HepG2 (cell line): ENCODE measurements around the gene RGS8. TPM values are rescaled to one million over a fixed set of nuclear protein-coding genes. Genes with fewer than 3 reads are reported as not detected.

ENCODE experiments used
- ATAC-seq: fragments of 200-7000 bp; cut with Tn5 transposase; 3 replicates; pipeline ENCODE4 v1.9.1; 2020; ENCODE audit warnings: mild to moderate bottlenecking, moderate library complexity
- BruUV-seq: library from RNA; stranded (reverse); fragments of 400-500 nt; replicated peaks from 2 replicates; lab custom pipeline; 2021; lab: Mats Ljungman, UMichigan
- CTCF ChIA-PET: fragments of 300-600 bp; formaldehyde crosslinking; extraction: SDS; loops from one replicate; lab custom pipeline; 2021; ENCODE audit warnings: low total read pairs, inconsistent platforms, low intra/inter-chr PET ratio; lab: Yijun Ruan, JAX
- POLR2A ChIA-PET: fragments of 350-600 bp; sonication (Branson Sonifier 250); formaldehyde crosslinking; loops from one replicate; lab custom pipeline; 2020; ENCODE audit warnings: antibody characterized with exemption, inconsistent platforms; lab: Yijun Ruan, JAX
- DNase-seq: peaks from one replicate; pipeline ENCODE4 v3.0.0-alpha.2; 2015; ENCODE audit warnings: low spot score
- FAIRE-seq: peaks from 3 replicates; lab custom pipeline; 2011; peaks lifted over from hg19 to GRCh38; lab: Jason Lieb, UNC
- H2AFZ ChIP-seq: one replicate; pipeline ENCODE4 v1.6.1; 2011; ENCODE audit warnings: low read length, inconsistent platforms
- H3K27ac ChIP-seq: fragments of 300-600 bp; 3 replicates; pipeline ENCODE4 v1.8.0; 2011; ENCODE audit warnings: mixed run types, mild to moderate bottlenecking, mixed read lengths, low read length, inconsistent platforms; ENCODE audit not compliant: insufficient read depth; ENCODE audit errors: extremely low read length
- H3K27me3 ChIP-seq, 2 experiments: fragments of 200-600 bp in 1 of 2; 2 replicates in 1 of 2; 3 replicates in 1 of 2; pipeline versions ENCODE4 v1.6.0 to v1.8.0; 2011; ENCODE audit warnings: low read length in 2 of 2, mild to moderate bottlenecking in 2 of 2, moderate library complexity in 2 of 2, inconsistent platforms in 1 of 2; ENCODE audit not compliant: insufficient read depth in 2 of 2, control insufficient read depth in 1 of 2
- H3K36me3 ChIP-seq, 2 experiments: fragments of 200-600 bp in 1 of 2; replicated peaks in 1 of 2; 2 replicates in 1 of 2; 3 replicates in 1 of 2; pipeline versions ENCODE4 v1.5.1 to v1.8.0; 2011; ENCODE audit warnings: low read length in 2 of 2, inconsistent platforms in 1 of 2; ENCODE audit not compliant: insufficient read depth in 2 of 2, control insufficient read depth in 1 of 2
- H3K4me1 ChIP-seq: 2 replicates; pipeline ENCODE4 v1.5.1; 2012; ENCODE audit warnings: low read length, inconsistent platforms; ENCODE audit not compliant: insufficient read depth
- H3K4me2 ChIP-seq: 2 replicates; pipeline ENCODE4 v1.6.0; 2011; ENCODE audit warnings: low read depth, low read length, inconsistent platforms
- H3K4me3 ChIP-seq, 3 experiments: fragments of 200-600 bp in 1 of 3; sonication (generic), shearing (Covaris generic) in 1 of 3; replicated peaks in 1 of 3; 2 replicates each; pipeline ENCODE4 v1.5.1; 2011 to 2016; ENCODE audit warnings: low read length in 3 of 3, inconsistent platforms in 2 of 3, low read depth in 2 of 3, mild to moderate bottlenecking in 2 of 3, control low read depth in 1 of 3, mixed read lengths in 1 of 3; ENCODE audit not compliant: insufficient read depth in 1 of 3
- H3K79me2 ChIP-seq: one replicate; pipeline ENCODE4 v1.6.1; 2011; ENCODE audit warnings: low read length, inconsistent platforms; ENCODE audit not compliant: insufficient read depth
- H3K9ac ChIP-seq: 2 replicates; pipeline ENCODE4 v1.6.0; 2011; ENCODE audit warnings: mild to moderate bottlenecking, low read depth, low read length, inconsistent platforms; ENCODE audit not compliant: insufficient read depth
- H3K9me3 ChIP-seq: 2 replicates; pipeline ENCODE4 v1.5.1; 2012; ENCODE audit warnings: mild to moderate bottlenecking, low read length
- H4K20me1 ChIP-seq: 2 replicates; pipeline ENCODE4 v1.6.0; 2011; ENCODE audit warnings: inconsistent platforms, mild to moderate bottlenecking, low read length, moderate library complexity; ENCODE audit not compliant: insufficient read depth
- ERF ChIP-seq: IDR thresholded peaks from 2 replicates; pipeline ENCODE4 v1.6.1; 2018; ENCODE audit warnings: missing biosample characterization, missing genetic modification reagents
- FOSL2 ChIP-seq: sonication (generic); formaldehyde crosslinking; IDR thresholded peaks from 2 replicates; pipeline ENCODE4 v1.4.0; 2020; ENCODE audit warnings: missing genetic modification reagents
- GZF1 ChIP-seq: sonication (generic); formaldehyde crosslinking; IDR thresholded peaks from 2 replicates; pipeline ENCODE4 v1.5.1; 2020; ENCODE audit warnings: mild to moderate bottlenecking, missing genetic modification reagents
- HDAC2 ChIP-seq: sonication (generic); formaldehyde crosslinking; IDR thresholded peaks from 2 replicates; pipeline ENCODE4 v1.4.0; 2020; ENCODE audit warnings: missing genetic modification reagents
- HNF4G ChIP-seq, 2 experiments: sonication (generic) in 1 of 2; formaldehyde crosslinking in 1 of 2; IDR thresholded peaks; 2 replicates each; pipeline versions ENCODE4 v1.4.0 to v1.6.1; 2011 to 2020; ENCODE audit warnings: borderline replicate concordance in 2 of 2, low read depth in 2 of 2, mild to moderate bottlenecking in 2 of 2, low read length in 1 of 2, missing genetic modification reagents in 1 of 2, moderate library complexity in 1 of 2
- HNRNPK ChIP-seq: fragments of 200-400 bp; formaldehyde crosslinking; IDR thresholded peaks from 2 replicates; pipeline ENCODE4 v1.6.1; 2018; ENCODE audit warnings: low read length, low read depth, moderate library complexity, mild to moderate bottlenecking; ENCODE audit not compliant: poor library complexity, severe bottlenecking
- IRF2 ChIP-seq: IDR thresholded peaks from 2 replicates; pipeline ENCODE4 v1.6.1; 2018; ENCODE audit warnings: missing genetic modification reagents, missing compliant biosample characterization
- MIER3 ChIP-seq: IDR thresholded peaks from 2 replicates; pipeline ENCODE4 v1.6.1; 2016; ENCODE audit warnings: missing compliant biosample characterization, borderline replicate concordance
- NCOR1 ChIP-seq: fragments of 200-600 bp; sonication (generic); IDR thresholded peaks from 2 replicates; pipeline ENCODE4 v1.7.0; 2017; ENCODE audit warnings: antibody characterized with exemption, low read length, borderline replicate concordance
- POLR2G ChIP-seq: fragments of 200-400 bp; formaldehyde crosslinking; IDR thresholded peaks from 2 replicates; pipeline ENCODE4 v1.6.1; 2018; ENCODE audit warnings: mild to moderate bottlenecking, low read depth, low read length, moderate library complexity
- PTBP1 ChIP-seq: fragments of 200-400 bp; formaldehyde crosslinking; IDR thresholded peaks from 2 replicates; pipeline ENCODE4 v1.6.1; 2018; ENCODE audit warnings: low read length, low read depth; ENCODE audit not compliant: poor library complexity, severe bottlenecking
- SOX13 ChIP-seq, 3 experiments: fragments of 450-650 bp in 1 of 3; sonication (generic) in 1 of 3; formaldehyde crosslinking in 1 of 3; IDR thresholded peaks in 2 of 3; conservative IDR thresholded peaks in 1 of 3; 2 replicates each; pipeline versions ENCODE4 v1.5.0 to v1.6.1; 2016 to 2020; ENCODE audit warnings: antibody characterized with exemption in 1 of 3, mild to moderate bottlenecking in 1 of 3, missing compliant biosample characterization in 1 of 3, missing genetic modification reagents in 1 of 3, moderate library complexity in 1 of 3
- SPEN ChIP-seq: sonication (generic); formaldehyde crosslinking; IDR thresholded peaks from 2 replicates; pipeline ENCODE4 v1.5.1; 2020; ENCODE audit warnings: low read depth, mild to moderate bottlenecking, missing genetic modification reagents
- TSC22D2 ChIP-seq: sonication (generic); formaldehyde crosslinking; IDR thresholded peaks from 2 replicates; pipeline ENCODE4 v1.5.1; 2020; ENCODE audit warnings: missing genetic modification reagents, mild to moderate bottlenecking, borderline replicate concordance
- ZMAT3 ChIP-seq: sonication (generic); formaldehyde crosslinking; conservative IDR thresholded peaks from 2 replicates; pipeline ENCODE4 v1.7.0; 2021; ENCODE audit warnings: missing genetic modification reagents
- ZNF124 ChIP-seq: sonication (generic); formaldehyde crosslinking; IDR thresholded peaks from 2 replicates; pipeline ENCODE4 v1.4.0; 2020; ENCODE audit warnings: missing genetic modification reagents
- ZNF143 ChIP-seq: sonication (generic); formaldehyde crosslinking; IDR thresholded peaks from 2 replicates; pipeline ENCODE4 v1.4.0; 2020; ENCODE audit warnings: missing genetic modification reagents
- ZNF720 ChIP-seq: sonication (generic); formaldehyde crosslinking; IDR thresholded peaks from 2 replicates; pipeline ENCODE4 v1.4.0; 2020; ENCODE audit warnings: missing genetic modification reagents
- ZNF788 ChIP-seq: sonication (generic); formaldehyde crosslinking; IDR thresholded peaks from 2 replicates; pipeline ENCODE4 v1.5.0; 2020; ENCODE audit warnings: mild to moderate bottlenecking, missing genetic modification reagents, borderline replicate concordance
- WGBS: methylation state at CpG from one replicate; pipeline ENCODE4 v1.1.6; 2017; ENCODE audit warnings: low lambda C conversion rate; 5-methylcytosine and 5-hydroxymethylcytosine counted together
- in situ Hi-C: cut with HindIII; loops from 2 replicates; pipeline ENCODE4 v1.10.0; 2017; ENCODE audit warnings: low pct_unique_long_range_greater_than_20kb; ENCODE audit not compliant: extremely low pct_ligation_motif_present
- intact Hi-C: fragments of 100-400 bp; cut with micrococcal nuclease; formaldehyde crosslinking; loops from one replicate; pipeline ENCODE4 v1.10.0; 2022; ENCODE audit not compliant: unreplicated experiment
- polyA plus RNA-seq, 8 experiments: library from polyadenylated mRNA; depleted of rRNA in 3 of 8; stranded (reverse) in 7 of 8; unstranded in 1 of 8; fragments of >200 nt; fragmentation: Illumina TruSeq in 4 of 8; extraction: Trizol in 4 of 8; gene quantifications; 2 replicates each; pipeline versions ENCODE4 v1.2.1 to v1.2.3, GENCODE V29; 2011 to 2016; ENCODE audit warnings: low read depth in 4 of 8, missing spikeins in 1 of 8, mixed read lengths in 1 of 8; ENCODE audit not compliant: insufficient read depth in 1 of 8
- total RNA-seq, 5 experiments: library from RNA; depleted of rRNA; stranded (reverse); fragments of >200 nt; fragmentation: Illumina TruSeq; extraction: Trizol; gene quantifications; 2 replicates each; pipeline ENCODE4 v1.2.3, GENCODE V29; 2016; ENCODE audit warnings: low read depth in 1 of 5
- TF ChIP-seq, protein P1 (sequence below): IDR thresholded peaks from 2 replicates; pipeline ENCODE4 v1.6.1; 2016

RGS8 gene
- total and polyA plus RNA-seq, 2 of the 13 experiments (the other 11 are each of a cell fraction or from before 2014, with no cell fraction given), result not detected

DNA sequence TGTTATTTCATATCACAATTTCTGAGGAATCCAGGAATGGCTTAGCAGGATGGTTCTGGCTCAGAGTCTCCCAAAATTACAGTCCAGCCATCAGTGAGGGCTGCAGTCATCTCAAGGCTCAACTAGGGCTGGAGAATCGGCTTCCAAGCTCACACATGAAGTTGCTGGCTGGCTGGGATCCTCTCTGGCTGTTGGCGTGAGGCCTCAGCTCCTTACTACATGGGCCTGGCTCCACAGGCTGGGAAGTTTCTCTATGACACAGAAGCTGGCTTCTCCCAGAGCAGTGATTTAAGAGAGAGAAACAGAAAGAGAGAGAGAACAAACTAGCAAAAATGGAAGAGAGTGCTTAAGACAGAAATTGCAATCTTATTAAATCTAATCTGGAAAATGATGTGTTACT is 38.8 kb upstream of the RGS8 start:
- BruUV-seq, result no TSS peak
- FAIRE-seq (no peak), ATAC-seq (no peak), DNase-seq (no peak)
- no peak overlapping the region for H3K4me2 ChIP-seq
- no peak overlapping the region for H3K27ac ChIP-seq
- no peaks in the 10 kb centered on the region for H3K36me3 ChIP-seq
- ChIA-PET CTCF (no interaction called here), POLR2A (no interaction called here)
- peaks cover 0 to 5% of the 10 kb centered on the region in 2 experiments; a peak in 1 of 5 replicates for H3K27me3 ChIP-seq
- H4K20me1 ChIP-seq, result no peaks in the 10 kb centered on the region
- TF ChIP-seq ERF (CRISPR knock-in tag) (no peak), NCOR1 (no peak), HNF4G (IDR thresholded peaks at IDR 0.05; ENCODE audit: borderline replicate concordance, low read depth, low read length) (no peak), HNF4G (CRISPR knock-in tag; IDR thresholded peaks at IDR 0.05; ENCODE audit: borderline replicate concordance, low read depth) (no peak), ZNF143 (CRISPR knock-in tag) (no peak), HDAC2 (no peak), ZMAT3 (no peak), GZF1 (CRISPR knock-in tag) (no peak)
- WGBS, result 17% methylated on average over 2 of the region's 2 CpGs
- intact Hi-C loops (no loop called here), in situ Hi-C loops (no loop called here)
- H3K79me2 ChIP-seq, result no peaks in the 10 kb centered on the region
- H3K9me3 ChIP-seq, result no peaks in the 10 kb centered on the region
- H3K9ac ChIP-seq, result no peak overlapping the region
- no peaks in the 10 kb centered on the region for H3K4me1 ChIP-seq
- H3K4me3 ChIP-seq, result no peak overlapping the region
- no peak overlapping the region for H2AFZ ChIP-seq

DNA sequence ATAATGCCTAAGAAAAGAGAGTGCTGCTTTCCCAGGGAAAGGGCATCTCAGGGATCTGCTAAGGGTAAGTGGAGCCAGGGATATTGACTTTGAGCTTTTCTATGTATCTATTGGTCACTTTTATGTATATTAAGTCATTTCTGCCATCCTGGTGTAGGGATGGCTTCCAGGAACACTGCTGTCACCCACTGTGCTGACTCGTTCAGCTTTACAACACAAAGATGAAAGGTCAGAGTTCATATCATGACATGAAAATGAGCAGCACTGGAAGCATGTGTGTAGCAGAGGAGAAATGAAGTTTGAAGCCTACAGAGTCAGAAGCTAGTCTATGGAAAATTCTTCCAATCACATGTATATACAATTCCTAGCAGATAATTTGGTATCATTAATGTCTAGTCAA is 37.1 kb upstream of the RGS8 start:
- Histone ChIP-seq H3K4me1 (no peaks in the 10 kb centered on the region), H4K20me1 (no peaks in the 10 kb centered on the region), H3K9me3 (no peaks in the 10 kb centered on the region), H3K4me2 (no peak overlapping the region), H3K9ac (no peak overlapping the region), H3K4me3 (no peak overlapping the region), H3K27me3 (peaks cover 0 to 9% of the 10 kb centered on the region in 2 experiments; a peak in 1 of 5 replicates), H3K79me2 (no peaks in the 10 kb centered on the region), H3K27ac (no peak overlapping the region), H3K36me3 (no peaks in the 10 kb centered on the region), H2AFZ (no peak overlapping the region)
- no peak for FAIRE-seq
- no peak for ATAC-seq
- ChIA-PET POLR2A (no interaction called here), CTCF (no interaction called here)
- WGBS, result 0% methylated on average over 1 of the region's 1 CpG
- DNase-seq, result no peak
- in situ Hi-C loops (no loop called here), intact Hi-C loops (no loop called here)
- BruUV-seq, result no TSS peak
- TF ChIP-seq, protein P1, sequence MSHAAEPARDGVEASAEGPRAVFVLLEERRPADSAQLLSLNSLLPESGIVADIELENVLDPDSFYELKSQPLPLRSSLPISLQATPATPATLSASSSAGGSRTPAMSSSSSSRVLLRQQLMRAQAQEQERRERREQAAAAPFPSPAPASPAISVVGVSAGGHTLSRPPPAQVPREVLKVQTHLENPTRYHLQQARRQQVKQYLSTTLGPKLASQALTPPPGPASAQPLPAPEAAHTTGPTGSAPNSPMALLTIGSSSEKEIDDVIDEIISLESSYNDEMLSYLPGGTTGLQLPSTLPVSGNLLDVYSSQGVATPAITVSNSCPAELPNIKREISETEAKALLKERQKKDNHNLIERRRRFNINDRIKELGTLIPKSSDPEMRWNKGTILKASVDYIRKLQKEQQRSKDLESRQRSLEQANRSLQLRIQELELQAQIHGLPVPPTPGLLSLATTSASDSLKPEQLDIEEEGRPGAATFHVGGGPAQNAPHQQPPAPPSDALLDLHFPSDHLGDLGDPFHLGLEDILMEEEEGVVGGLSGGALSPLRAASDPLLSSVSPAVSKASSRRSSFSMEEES (CRISPR knock-in tag), result no peak
- TF ChIP-seq HNRNPK (no peak), ZNF788 (CRISPR knock-in tag) (no peak), IRF2 (CRISPR knock-in tag) (no peak), ZNF124 (no peak), MIER3 (CRISPR knock-in tag) (no peak), POLR2G (no peak), ZNF720 (CRISPR knock-in tag) (no peak), SPEN (CRISPR knock-in tag) (no peak), FOSL2 (no peak), TSC22D2 (CRISPR knock-in tag) (no peak), PTBP1 (no peak), SOX13 (IDR thresholded peaks at IDR 0.05) (no peak), SOX13 (CRISPR knock-in tag; conservative IDR thresholded peaks at IDR 0.05 in 1 of 2, IDR thresholded peaks at IDR 0.05 in 1 of 2) (no peak)
